GM19025 (cell line): ENCODE results near the gene VGF.
"Not testable (repeated sequence)": the region's sequence is repeated elsewhere in the genome, so short reads cannot be mapped to it uniquely, and the experiment has no call there.

ENCODE experiments used
- ATAC-seq: cut with Tn5 transposase; IDR thresholded peaks from one replicate; pipeline ENCODE4 v1.9.1; 2021; ENCODE audit warnings: mild to moderate bottlenecking, low read depth, moderate library complexity; ENCODE audit not compliant: unreplicated experiment

VGF gene

DNA sequence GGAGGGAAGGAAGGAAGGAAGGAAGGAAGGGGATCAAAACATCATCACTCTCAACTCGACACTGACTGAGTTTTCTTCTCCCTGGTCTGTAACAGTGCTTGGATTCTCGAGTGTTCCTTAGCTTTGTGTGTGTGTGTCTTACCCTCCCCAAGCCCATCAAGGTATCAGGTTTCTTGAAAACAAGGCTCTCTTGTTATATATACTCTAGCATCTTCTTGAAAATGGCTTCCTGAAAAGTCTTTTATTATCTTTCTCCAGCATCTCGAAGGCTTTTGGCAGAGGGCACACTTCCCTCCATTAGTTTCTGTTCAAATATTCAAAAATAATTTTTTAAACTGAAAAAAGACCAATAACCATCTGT lies 25.1 kb downstream of the VGF start:
- no peak for ATAC-seq

DNA sequence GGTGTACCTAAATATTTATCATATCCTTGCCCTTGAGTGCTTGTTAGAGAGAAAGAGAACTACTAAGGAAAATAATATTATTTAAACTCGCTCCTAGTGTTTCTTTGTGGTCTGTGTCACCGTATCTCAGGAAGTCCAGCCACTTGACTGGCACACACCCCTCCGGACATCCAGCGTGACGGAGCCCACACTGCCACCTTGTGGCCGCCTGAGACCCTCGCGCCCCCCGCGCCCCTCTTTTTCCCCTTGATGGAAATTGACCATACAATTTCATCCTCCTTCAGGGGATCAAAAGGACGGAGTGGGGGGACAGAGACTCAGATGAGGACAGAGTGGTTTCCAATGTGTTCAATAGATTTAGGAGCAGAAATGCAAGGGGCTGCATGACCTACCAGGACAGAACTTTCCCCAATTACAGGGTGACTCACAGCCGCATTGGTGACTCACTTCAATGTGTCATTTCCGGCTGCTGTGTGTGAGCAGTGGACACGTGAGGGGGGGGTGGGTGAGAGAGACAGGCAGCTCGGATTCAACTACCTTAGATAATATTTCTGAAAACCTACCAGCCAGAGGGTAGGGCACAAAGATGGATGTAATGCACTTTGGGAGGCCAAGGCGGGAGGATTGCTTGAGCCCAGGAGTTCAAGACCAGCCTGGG lies 27.0 kb downstream of the VGF start:
- ATAC-seq = no peak

DNA sequence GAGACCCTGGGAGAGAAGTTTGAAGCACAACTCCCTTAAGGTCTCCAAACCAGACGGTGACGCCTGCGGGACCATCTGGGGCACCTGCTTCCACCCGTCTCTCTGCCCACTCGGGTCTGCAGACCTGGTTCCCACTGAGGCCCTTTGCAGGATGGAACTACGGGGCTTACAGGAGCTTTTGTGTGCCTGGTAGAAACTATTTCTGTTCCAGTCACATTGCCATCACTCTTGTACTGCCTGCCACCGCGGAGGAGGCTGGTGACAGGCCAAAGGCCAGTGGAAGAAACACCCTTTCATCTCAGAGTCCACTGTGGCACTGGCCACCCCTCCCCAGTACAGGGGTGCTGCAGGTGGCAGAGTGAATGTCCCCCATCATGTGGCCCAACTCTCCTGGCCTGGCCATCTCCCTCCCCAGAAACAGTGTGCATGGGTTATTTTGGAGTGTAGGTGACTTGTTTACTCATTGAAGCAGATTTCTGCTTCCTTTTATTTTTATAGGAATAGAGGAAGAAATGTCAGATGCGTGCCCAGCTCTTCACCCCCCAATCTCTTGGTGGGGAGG lies 27.6 kb downstream of the VGF start:
- no peak for ATAC-seq

DNA sequence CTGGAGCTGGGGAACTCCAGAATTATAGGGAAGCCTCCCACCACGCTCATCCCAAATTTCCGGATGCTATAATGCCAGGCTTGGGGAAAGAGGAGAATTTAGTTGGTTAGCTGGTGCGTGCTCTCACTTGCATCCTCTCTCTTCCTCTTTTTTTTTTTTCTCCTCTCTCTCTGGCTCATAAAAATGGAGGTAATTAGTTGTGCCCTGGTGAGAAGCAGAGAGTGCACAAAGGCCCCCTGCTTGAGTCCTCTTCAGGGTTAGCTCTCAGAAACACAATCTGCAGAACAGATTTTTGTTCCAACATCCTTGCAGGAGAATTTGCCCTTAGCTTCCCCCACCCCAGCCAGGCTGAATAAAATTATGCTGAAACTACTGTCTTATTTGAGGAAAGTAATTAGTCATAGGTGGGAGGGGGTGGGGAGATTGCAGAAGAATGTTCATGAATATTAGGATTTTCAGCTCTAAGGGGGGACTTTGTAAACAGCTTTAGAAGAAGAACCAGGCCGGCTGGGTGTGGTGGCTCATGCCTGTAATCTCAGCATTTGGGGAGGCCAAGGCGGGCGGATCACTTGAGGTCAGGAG lies 30.9 kb downstream of the VGF start:
- ATAC-seq = no peak

DNA sequence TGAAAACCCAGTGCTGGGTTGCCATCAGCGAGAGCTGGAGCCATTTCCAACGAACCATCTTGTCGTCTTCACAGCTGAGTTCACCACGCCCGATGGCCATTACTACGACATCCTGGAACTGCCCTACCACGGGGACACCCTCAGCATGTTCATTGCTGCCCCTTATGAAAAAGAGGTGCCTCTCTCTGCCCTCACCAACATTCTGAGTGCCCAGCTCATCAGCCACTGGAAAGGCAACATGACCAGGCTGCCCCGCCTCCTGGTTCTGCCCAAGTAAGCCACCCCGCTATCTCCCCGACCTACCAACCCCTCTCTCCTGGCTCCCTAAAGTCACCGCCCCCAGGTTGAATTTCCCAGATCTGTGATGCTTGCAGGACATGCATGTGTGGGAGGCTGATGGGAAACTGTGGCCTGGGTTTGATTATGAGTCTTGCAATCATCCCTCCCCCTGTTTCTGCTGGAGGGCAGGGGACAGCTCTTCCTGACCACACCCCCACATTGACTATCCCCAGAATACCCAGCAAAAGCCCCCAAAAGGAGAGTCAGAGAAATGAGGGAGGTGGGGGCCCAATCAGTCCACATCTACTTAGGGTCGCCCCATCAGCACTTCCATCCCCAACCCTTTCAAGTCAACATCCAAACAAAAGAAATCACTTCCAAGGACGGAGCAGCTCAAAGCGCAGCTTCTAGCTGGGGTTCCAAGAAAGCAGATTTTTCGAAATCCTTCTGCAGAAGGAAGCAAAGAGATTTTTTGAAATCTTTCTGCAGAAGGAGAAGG lies 31.6 kb downstream of the VGF start:
- no peak for ATAC-seq

DNA sequence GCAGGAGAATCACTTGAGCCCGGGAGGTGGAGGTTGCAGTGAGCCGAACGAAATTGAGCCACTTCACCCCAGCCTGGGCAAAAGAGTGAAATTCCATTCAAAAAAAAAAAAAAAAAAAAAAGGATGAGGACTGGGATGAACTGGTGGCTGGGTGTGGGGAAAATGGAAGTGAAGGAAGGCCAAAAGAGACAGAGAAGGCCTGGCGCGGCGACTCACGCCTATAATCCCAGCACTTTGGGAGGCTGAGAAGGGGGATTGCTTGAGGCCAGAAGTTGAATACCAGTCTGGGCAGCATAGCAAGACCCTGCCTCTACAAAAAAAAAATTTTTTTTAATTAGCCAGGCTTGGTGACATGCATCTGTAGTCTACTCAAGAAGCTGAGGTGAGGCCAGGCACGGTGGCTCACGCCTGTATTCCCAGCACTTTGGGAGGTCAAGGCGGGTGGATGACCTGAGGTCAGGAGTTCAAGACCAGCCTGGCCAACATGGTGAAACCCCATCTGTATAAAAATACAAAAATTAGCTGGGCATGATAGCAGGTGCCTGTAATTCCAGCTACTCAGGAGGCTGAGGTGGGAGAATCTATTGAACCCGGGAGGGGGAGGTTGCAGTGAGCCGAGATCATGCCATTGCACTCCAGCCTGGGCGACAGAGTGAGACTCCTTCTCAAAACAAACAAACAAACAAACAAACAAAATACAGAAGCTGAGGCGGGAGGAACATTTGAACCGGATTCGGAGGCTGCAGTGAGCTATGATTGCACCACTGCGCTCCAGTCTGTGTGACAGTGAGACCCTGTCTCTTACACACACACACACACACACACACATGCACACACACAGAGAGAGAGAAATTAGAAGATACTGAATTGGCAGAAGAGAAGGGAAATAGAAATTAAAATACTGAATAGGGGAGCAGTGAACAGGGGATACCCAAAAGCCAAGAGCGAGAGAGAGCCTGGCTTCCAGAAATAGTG lies 32.5 kb downstream of the VGF start:
- ATAC-seq = not testable (repeated sequence)

DNA sequence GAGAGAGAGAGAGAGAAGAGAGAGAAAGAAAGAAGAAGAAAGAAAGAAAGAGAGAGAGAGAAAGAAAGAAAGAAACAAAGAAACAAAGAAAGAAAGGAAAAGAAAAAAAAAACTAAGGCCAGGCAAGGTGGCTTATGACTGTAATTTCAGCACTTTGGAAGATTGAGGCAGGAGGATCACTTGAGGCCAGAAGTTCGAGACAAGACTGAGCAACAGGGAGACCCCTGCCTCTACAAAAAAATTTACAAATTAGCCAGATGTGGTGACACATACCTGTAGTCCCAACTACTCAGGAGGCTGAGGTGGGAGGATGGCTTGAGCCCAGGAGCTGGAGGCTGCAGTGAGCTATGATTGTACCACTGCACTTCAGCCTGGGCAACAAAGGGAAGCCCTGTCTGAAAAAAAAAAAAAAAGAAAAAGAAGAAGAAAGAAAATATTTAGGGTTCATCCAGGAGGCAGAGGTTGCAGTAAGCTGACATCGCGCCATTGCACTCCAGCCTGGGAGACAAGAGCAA lies 35.7 kb downstream of the VGF start:
- no peak for ATAC-seq

DNA sequence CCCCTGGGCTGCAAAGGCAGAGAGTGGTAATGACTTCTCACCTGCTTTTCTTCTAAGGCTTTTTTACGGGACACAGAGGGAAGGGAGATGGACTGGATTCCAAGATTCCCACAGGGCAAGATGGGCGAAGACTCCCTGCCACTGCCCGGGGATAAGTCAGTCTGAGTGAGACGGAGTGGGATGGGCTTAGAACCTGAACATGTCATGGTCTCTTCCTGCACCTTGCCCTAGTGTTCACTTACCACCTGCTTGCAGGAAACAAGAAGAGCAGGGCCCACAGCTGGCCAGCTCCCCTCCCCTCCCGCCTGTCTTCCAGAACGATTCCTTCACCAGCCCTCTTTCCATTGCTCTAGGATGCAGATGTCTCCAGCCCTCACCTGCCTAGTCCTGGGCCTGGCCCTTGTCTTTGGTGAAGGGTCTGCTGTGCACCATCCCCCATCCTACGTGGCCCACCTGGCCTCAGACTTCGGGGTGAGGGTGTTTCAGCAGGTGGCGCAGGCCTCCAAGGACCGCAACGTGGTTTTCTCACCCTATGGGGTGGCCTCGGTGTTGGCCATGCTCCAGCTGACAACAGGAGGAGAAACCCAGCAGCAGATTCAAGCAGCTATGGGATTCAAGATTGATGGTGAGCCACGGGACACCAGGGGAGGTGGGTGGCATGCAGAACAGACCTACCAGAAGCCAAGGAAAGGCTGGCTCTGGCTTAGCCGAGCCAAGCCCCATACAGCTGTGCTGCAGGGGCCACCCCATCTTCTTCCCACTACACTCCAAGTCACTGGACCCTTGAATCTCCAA lies 37.1 kb downstream of the VGF start:
- ATAC-seq = no peak

DNA sequence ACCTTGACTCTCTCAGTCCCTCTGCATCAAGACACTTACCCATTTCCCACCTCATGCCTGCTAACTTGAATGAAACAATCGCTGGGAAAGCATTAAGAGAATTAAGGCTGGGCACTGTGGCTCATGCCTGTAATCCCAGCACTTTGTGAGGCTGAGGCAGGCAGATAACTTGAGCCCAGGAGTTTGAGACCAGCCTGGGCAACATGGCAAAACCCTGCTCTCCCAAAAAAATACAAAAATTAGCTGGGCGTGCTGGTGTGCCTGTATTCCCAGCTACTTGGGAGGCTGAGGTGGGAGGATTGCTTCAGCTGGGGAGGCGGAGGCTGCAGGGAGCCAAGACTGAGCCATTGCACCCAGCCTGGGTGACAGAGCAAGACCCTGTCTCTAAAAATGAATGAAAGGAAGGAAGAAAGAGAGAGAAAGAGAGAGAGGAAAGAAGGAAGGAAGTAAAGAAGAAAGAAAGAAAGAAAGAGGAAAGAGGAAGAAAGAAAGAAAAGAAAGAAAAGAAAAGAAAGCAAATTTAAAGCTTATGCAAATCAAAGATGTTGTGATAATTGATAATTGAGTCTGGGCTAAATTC lies 37.8 kb downstream of the VGF start:
- ATAC-seq = no peak

DNA sequence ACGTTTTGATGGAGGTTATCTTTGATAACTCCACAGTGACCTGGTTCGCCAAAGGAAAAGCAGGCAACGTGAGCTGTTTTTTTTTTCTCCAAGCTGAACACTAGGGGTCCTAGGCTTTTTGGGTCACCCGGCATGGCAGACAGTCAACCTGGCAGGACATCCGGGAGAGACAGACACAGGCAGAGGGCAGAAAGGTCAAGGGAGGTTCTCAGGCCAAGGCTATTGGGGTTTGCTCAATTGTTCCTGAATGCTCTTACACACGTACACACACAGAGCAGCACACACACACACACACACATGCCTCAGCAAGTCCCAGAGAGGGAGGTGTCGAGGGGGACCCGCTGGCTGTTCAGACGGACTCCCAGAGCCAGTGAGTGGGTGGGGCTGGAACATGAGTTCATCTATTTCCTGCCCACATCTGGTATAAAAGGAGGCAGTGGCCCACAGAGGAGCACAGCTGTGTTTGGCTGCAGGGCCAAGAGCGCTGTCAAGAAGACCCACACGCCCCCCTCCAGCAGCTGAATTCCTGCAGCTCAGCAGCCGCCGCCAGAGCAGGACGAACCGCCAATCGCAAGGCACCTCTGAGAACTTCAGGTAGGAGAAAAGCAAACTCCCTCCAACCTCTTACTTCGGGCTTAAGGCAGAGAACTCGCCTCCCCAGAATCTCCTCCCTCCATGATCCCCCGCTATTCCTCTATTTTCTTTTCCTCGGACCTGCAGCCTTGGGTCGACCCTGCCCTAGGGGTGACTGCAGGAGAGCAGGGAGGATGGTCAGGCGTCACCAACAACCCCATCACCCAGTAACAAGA lies 38.5 kb downstream of the VGF start, which contains the start of gene SERPINE1:
Gene SERPINE1 (plus strand): TSS at position 454 of the 809 bp plus-strand sequence. CDS start 1,290 bp downstream, outside the sequence.
- ATAC-seq = peak; percentile 25

DNA sequence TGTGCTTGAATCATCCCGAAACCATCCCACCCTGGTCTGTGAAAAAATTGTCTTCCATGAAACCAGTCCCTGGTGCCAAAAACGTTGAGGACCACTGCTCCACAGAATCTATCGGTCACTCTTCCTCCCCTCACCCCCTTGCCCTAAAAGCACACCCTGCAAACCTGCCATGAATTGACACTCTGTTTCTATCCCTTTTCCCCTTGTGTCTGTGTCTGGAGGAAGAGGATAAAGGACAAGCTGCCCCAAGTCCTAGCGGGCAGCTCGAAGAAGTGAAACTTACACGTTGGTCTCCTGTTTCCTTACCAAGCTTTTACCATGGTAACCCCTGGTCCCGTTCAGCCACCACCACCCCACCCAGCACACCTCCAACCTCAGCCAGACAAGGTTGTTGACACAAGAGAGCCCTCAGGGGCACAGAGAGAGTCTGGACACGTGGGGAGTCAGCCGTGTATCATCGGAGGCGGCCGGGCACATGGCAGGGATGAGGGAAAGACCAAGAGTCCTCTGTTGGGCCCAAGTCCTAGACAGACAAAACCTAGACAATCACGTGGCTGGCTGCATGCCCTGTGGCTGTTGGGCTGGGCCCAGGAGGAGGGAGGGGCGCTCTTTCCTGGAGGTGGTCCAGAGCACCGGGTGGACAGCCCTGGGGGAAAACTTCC lies 39.2 kb downstream of the VGF start:
- ATAC-seq = peak; percentile 76

DNA sequence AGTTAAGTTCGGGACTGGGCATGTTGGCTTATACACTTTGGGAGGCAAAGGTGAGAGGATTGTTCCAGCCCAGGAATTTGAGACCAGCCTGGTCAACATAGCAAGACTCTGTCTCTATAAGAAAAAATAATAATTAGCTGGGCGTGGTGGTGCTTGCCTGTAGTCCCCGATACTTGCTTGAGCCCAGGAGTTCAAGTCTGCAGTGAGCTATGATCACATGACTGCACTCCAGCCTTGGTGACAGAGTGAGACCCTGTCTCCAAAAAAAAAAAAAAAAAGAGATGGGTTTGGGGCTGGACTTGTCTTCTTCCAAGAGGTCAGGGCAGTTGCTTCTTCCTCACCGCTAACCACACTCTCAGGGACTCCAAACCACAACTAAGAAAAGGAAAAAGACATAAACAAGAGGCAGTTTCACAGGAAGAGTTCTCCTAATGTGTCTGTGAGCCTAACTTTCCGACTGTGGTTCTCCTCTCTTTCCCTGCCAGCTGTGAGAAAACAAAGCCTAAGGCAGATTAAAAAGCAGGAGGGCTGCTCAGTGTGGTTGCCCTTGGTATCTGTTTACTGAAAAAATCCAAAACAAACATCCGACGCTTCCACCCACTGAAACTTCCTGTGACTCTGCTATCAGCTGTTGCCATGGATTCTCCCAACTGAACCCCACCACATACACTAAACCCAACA lies 40.9 kb downstream of the VGF start:
- no peak for ATAC-seq

DNA sequence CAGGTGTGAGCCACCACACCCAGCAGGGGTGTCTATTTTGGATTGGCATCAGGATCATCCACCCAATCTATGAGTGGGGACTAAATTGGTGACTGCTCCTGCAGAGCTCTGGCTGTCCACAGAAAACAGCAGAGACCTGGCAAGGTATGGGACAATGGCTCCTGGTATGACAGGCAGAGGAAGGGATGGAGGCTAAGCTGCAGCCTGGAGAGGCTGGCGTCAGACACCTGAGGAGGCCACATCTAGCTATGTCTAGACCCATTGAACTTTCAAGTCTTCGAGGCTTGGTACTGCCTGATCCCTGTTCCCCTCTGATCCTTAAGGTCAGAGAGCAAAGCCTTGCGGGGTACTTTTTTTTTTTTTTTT lies 41.7 kb downstream of the VGF start:
- ATAC-seq = no peak

DNA sequence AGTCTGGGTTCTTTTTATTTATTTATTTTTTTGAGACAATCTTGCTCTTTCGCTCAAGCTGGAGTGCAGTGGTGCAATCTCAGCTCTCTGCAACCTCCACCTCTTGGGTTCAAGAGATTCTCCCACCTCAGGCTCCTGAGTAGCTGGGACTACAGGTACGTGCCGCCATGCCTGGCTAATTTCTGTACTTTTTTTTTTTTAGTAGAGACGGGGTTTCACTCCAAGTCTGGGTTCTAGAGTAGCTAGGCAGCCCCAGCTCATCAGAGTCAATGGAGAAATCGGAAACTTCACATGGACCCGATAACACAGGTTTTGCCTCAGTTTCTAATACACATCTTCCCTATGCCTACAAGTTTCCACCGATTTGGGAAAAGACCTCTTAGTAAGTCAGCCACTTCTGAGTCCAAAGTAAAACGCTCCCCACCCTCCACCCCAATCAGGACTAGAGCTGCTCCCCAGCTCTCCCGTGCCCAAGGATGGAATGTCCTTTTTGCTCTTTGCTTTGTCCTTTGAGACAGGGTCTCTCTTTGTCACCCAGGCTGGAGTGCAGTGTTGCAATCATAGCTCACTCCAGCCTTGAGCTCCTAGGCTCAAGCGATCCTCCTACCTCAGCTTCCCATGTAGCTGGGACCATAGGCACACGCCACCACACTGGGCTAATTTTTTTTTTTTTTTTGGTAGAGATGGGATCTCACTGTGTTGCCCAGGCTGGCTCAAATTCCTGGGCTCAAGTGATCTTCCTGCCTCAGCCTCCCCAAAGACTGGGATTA lies 42.3 kb downstream of the VGF start:
- ATAC-seq = no peak

DNA sequence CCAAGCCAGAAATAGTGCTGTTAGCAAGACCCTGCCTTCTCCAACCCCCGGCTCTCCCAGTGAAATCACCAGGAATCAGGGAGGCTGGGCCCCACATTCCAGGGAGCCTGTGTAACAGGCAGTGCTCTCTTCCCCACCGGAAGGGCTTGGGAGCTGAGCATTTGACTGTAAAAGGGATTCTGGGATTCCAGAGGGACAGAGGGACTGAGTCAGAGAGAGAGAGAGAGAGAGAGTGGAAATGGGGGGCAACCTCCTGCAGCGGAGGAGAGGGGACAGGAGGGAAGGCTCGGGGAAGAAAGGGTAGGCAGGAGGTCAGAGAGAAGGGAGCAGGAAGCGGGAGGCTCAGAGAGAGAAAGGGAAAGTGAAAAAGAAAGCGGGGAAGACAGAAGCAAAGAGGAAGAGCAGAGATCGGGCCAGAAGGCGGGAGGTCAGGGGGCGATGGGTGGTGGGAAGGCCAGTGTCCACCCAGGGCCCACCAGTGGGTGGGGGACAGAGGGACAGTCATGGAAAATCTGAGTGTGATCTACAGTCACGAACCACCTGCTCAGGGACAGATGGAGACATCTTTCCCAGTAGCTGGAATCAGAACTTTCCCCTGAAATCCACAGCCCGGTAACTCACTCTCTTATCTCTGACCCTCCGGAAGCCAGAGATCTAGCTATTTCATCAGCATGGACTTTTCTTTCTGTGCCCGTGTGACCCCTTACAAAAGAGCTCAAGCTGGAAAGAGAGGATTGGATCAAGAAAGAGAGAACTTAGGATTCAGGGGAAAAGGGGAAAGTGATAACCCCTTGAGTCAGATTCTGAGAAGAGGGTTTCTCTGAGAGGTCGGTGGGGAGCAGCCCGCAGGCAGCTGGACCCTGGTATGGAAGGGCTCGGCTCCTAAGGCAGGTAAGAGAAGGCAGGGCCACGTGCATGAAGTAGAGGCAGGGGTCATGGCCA lies 43.1 kb downstream of the VGF start:
- ATAC-seq = no peak
